ENCODE data around the gene TCEAL8. TPM values are rescaled to one million over a fixed set of nuclear protein-coding genes. Genes with fewer than 3 reads are reported as not detected.

The TCEAL8 gene, protein sequence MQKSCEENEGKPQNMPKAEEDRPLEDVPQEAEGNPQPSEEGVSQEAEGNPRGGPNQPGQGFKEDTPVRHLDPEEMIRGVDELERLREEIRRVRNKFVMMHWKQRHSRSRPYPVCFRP
- 102 and 106 TPM in 2 replicates for total RNA-seq

DNA sequence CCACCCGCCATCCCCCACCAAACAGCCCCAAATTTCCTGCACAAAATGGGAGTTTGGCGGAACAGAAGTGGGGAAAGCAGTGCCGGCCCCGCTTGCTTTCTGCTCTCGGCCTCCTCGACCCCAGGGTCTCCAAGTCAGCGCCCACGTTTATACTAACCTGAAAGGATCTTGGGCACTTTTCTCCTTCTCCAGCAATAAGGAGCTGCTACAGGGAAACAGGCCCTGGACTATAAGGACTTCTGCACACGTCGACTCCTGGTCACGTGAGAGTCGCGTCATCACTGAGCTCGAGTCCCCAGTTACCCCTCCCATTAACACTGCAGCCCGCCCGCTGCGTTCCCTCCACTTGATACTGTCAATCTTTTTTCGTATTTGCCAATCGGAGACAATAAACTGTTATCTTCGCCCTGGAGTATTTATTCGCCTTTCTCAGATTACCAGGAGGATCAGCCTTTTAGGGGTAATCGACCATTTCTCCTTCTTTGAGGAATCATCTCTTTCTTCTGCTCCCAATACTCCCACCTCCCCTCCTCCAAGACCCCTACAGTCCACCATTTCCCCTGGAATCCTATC, at the start of gene TCEAL8:
TCEAL8 (minus strand) TSS at position 235 of the 573 bp plus-strand sequence. CDS start 1,176 bp downstream, outside the sequence.

DNA sequence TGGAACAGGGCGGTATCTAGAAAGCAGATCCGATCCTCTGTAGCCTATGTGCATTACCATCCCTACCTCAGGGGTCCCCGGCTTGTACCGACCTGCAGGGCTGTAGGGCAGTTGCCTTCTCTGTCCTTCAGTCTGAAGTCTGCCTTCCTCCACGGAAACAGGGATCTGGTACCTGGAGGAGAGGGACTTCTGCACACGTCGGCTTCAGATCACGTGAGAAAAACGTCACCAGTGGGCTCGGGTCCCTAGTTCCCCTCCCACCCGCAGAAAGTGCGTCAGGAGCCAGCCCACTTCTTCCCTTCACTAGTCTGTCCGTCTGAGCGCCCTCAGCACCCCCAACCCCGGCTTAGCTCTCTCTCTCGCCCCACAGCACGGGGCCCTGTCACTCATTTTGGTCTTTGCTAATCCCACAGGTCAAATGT, 21.6 kb upstream of the TCEAL8 start, which contains the start of gene TCEAL5:
TCEAL5 (minus strand) TSS at position 170 of the 422 bp plus-strand sequence. CDS start 2,187 bp downstream, outside the sequence.

DNA sequence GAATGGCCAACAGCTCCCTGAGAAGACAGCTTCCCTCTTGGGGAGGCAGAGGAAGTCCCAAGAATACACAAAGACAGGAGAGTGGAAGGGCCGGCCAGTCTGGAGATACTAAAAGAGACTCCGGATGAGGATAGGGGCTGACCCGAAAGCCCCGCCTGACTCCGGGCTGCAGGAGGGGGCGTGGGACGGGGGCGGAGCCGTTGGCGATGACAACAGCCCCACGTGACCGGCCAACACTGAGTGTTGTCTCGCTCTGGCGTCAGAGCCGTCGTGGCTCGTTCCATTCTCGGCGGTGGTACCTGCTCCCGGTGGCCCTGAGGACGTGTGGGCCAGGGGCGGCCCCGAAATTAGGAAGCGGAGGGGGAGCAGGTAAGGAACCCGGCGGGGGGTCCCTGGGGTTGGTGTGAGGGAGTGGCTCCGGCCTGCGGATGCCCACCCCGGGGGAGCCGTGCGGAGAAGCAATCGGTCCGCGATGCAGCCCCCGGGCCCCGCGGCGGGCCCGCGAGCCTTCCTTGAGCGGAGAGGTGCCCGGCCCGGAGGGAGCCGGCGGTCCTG, 40.0 kb downstream of the TCEAL8 start, which contains the start of gene BEX4:
BEX4 (plus strand) TSS at position 239 of the 555 bp plus-strand sequence. CDS start 1,046 bp downstream, outside the sequence.

Other genes starting within 250 kb of the TCEAL8 start
- 0.32 TPM in 1 of 2 replicates, not detected in the other for gene BEX1, start 191.0 kb downstream of the TCEAL8 start, total RNA-seq
- not detected in 2 replicates for gene NXF3, start 162.0 kb downstream of the TCEAL8 start, total RNA-seq
- 29.9 and 33.4 TPM in 2 replicates for gene BEX4, start 40.0 kb downstream of the TCEAL8 start, total RNA-seq
- gene TCEAL5, start 21.6 kb upstream of the TCEAL8 start, total RNA-seq = not detected in 2 replicates
- gene BEX2, start 55.8 kb upstream of the TCEAL8 start, total RNA-seq = 1.5 TPM in 1 of 2 replicates, not detected in the other
- gene TCEAL7, start 75.1 kb upstream of the TCEAL8 start, total RNA-seq = 5.5 and 18.4 TPM in 2 replicates
- 136 and 191 TPM in 2 replicates for gene TCEAL9, start 101.4 kb upstream of the TCEAL8 start, total RNA-seq
- 319 and 348 TPM in 2 replicates for gene BEX3, start 121.4 kb upstream of the TCEAL8 start, total RNA-seq

Data from epithelial cell of umbilical artery (primary cell).